H1 (cell line): ENCODE results near the gene OTP. TPM values are rescaled to one million over a fixed set of nuclear protein-coding genes. Genes with fewer than 3 reads are reported as not detected.

Source experiments
- CTCF ChIA-PET: fragments of 300-600 bp; sonication (Branson Sonifier 250); formaldehyde crosslinking; loops from one replicate; lab custom pipeline; 2021; ENCODE audit not compliant: partially characterized antibody; lab: Charles Lee
- POLR2A ChIA-PET: fragments of 300-600 bp; sonication (Branson Sonifier 250); formaldehyde crosslinking; loops from one replicate; lab custom pipeline; 2021; ENCODE audit warnings: inconsistent platforms; ENCODE audit not compliant: partially characterized antibody; lab: Charles Lee
- DNase-seq, 2 experiments: peaks; one replicate each; pipeline versions ENCODE4 v3.0.0 to v3.0.0-alpha.2; 2010 to 2022; ENCODE audit warnings: low spot score in 2 of 2, low read depth in 1 of 2, mixed read lengths in 1 of 2
- FAIRE-seq: peaks from 2 replicates; lab custom pipeline; 2011; peaks lifted over from hg19 to GRCh38; lab: Jason Lieb, UNC
- H2AFZ ChIP-seq: 2 replicates; pipeline ENCODE4 v1.8.1; 2012; ENCODE audit warnings: low read length, inconsistent platforms
- H2AK5ac ChIP-seq: 2 replicates; pipeline ENCODE4 v1.6.1; 2013; ENCODE audit warnings: low read depth, low read length
- H2BK120ac ChIP-seq: replicated peaks from 2 replicates; pipeline ENCODE3; 2013; ENCODE audit warnings: low read depth, low read length, inconsistent platforms
- H2BK12ac ChIP-seq: 2 replicates; pipeline ENCODE4 v1.6.1; 2013; ENCODE audit warnings: low read depth, low read length
- H2BK15ac ChIP-seq: 2 replicates; pipeline ENCODE4 v1.6.1; 2013; ENCODE audit warnings: low read length
- H2BK20ac ChIP-seq: 2 replicates; pipeline ENCODE4 v1.6.1; 2013; ENCODE audit warnings: low read length
- H2BK5ac ChIP-seq: 2 replicates; pipeline ENCODE4 v1.6.1; 2013; ENCODE audit warnings: low read depth, low read length
- H3K14ac ChIP-seq: 2 replicates; pipeline ENCODE4 v1.6.1; 2013; ENCODE audit warnings: inconsistent platforms; ENCODE audit not compliant: insufficient read length
- H3K18ac ChIP-seq: 2 replicates; pipeline ENCODE4 v1.6.1; 2013; ENCODE audit warnings: low read length; ENCODE audit errors: extremely low read depth
- H3K23ac ChIP-seq: 2 replicates; pipeline ENCODE4 v1.6.1; 2013; ENCODE audit warnings: inconsistent platforms; ENCODE audit not compliant: insufficient read length
- H3K23me2 ChIP-seq: 2 replicates; pipeline ENCODE4 v1.6.1; 2013; ENCODE audit warnings: low read depth, low read length
- H3K27ac ChIP-seq: 2 replicates; pipeline ENCODE4 v1.6.1; 2011; ENCODE audit warnings: low read depth, low read length, inconsistent platforms
- H3K27me3 ChIP-seq, 4 experiments: replicated peaks in 1 of 4; 1 replicate in 1 of 4; 2 replicates in 3 of 4; pipeline versions ENCODE4 v1.6.1 to v1.8.1; 2011 to 2013; ENCODE audit warnings: low read length in 3 of 4, mild to moderate bottlenecking in 3 of 4, inconsistent platforms in 2 of 4, mixed read lengths in 2 of 4, moderate library complexity in 1 of 4; ENCODE audit not compliant: control insufficient read depth in 3 of 4, insufficient read depth in 3 of 4; ENCODE audit errors: extremely low read depth in 1 of 4
- H3K36me3 ChIP-seq, 4 experiments: 2 replicates each; pipeline versions ENCODE4 v1.6.1 to v1.8.1; 2011 to 2013; ENCODE audit warnings: mild to moderate bottlenecking in 4 of 4, low read length in 3 of 4, moderate library complexity in 2 of 4, control low read depth in 1 of 4, inconsistent platforms in 1 of 4; ENCODE audit not compliant: insufficient read depth in 4 of 4, control insufficient read depth in 2 of 4
- H3K4ac ChIP-seq: replicated peaks from 2 replicates; pipeline ENCODE3; 2013; ENCODE audit warnings: low read length, low read depth, mixed read lengths, inconsistent platforms; ENCODE audit not compliant: insufficient read length
- H3K4me1 ChIP-seq, 4 experiments: replicated peaks in 1 of 4; 1 replicate in 1 of 4; 2 replicates in 3 of 4; pipeline versions ENCODE4 v1.6.1 to v1.8.1; 2011 to 2013; ENCODE audit warnings: low read length in 3 of 4, inconsistent platforms in 2 of 4, mixed read lengths in 1 of 4; ENCODE audit not compliant: insufficient read depth in 4 of 4, control insufficient read depth in 3 of 4
- H3K4me2 ChIP-seq, 2 experiments: 2 replicates each; pipeline versions ENCODE4 v1.6.1 to v1.8.1; 2011 to 2013; ENCODE audit warnings: low read depth in 2 of 2, low read length in 2 of 2, control low read depth in 1 of 2, inconsistent platforms in 1 of 2, mild to moderate bottlenecking in 1 of 2; ENCODE audit not compliant: insufficient read depth in 1 of 2
- H3K4me3 ChIP-seq, 4 experiments: fragments of 200-600, 300-600 bp in 1 of 4; sonication (generic), shearing (Covaris generic), sonication (Bioruptor Twin) in 1 of 4; 2 replicates each; pipeline versions ENCODE4 v1.5.1 to v1.8.1; 2011 to 2016; ENCODE audit warnings: low read length in 4 of 4, low read depth in 3 of 4, control low read depth in 2 of 4, inconsistent platforms in 2 of 4, mild to moderate bottlenecking in 2 of 4, mixed read lengths in 1 of 4, moderate library complexity in 1 of 4; ENCODE audit not compliant: insufficient read depth in 2 of 4; ENCODE audit errors: extremely low read depth in 1 of 4
- H3K56ac ChIP-seq: replicated peaks from 2 replicates; pipeline ENCODE3; 2013; ENCODE audit warnings: low read depth, mild to moderate bottlenecking, mixed read lengths, low read length, inconsistent platforms; ENCODE audit not compliant: insufficient read length
- H3K79me1 ChIP-seq: 2 replicates; pipeline ENCODE4 v1.6.1; 2013; ENCODE audit warnings: low read depth, low read length, control low read depth
- H3K79me2 ChIP-seq, 2 experiments: 2 replicates each; pipeline versions ENCODE4 v1.6.1 to v1.8.1; 2012 to 2013; ENCODE audit warnings: low read length in 2 of 2, mild to moderate bottlenecking in 2 of 2, inconsistent platforms in 1 of 2; ENCODE audit not compliant: insufficient read depth in 2 of 2, control insufficient read depth in 1 of 2
- H3K9ac ChIP-seq, 4 experiments: replicated peaks in 1 of 4; 1 replicate in 1 of 4; 2 replicates in 3 of 4; pipeline versions ENCODE4 v1.6.1 to v1.8.1; 2011 to 2013; ENCODE audit warnings: low read depth in 3 of 4, low read length in 3 of 4, control low read depth in 2 of 4, mild to moderate bottlenecking in 2 of 4, moderate library complexity in 2 of 4, inconsistent platforms in 1 of 4; ENCODE audit errors: extremely low read depth in 1 of 4
- H3K9me3 ChIP-seq, 2 experiments: 2 replicates each; pipeline versions ENCODE4 v1.6.1 to v1.8.1; 2012 to 2013; ENCODE audit warnings: mild to moderate bottlenecking in 2 of 2, moderate library complexity in 2 of 2, control low read depth in 1 of 2, inconsistent platforms in 1 of 2, low read depth in 1 of 2, low read length in 1 of 2, mixed read lengths in 1 of 2; ENCODE audit not compliant: insufficient read depth in 2 of 2
- H4K20me1 ChIP-seq, 2 experiments: replicated peaks in 1 of 2; 2 replicates each; pipeline versions ENCODE3 to v1.8.1; 2011 to 2013; ENCODE audit warnings: inconsistent platforms in 2 of 2, low read length in 2 of 2, mild to moderate bottlenecking in 1 of 2; ENCODE audit not compliant: insufficient read depth in 2 of 2, control insufficient read depth in 1 of 2
- H4K5ac ChIP-seq: 2 replicates; pipeline ENCODE4 v1.6.1; 2013; ENCODE audit warnings: low read length, low read depth, mixed read lengths, inconsistent platforms; ENCODE audit not compliant: insufficient read length
- H4K8ac ChIP-seq: 2 replicates; pipeline ENCODE4 v1.8.0; 2013; ENCODE audit warnings: mild to moderate bottlenecking, moderate library complexity, low read length, inconsistent platforms; ENCODE audit not compliant: insufficient read depth; ENCODE audit errors: extremely low read depth
- H4K91ac ChIP-seq: replicated peaks from 2 replicates; pipeline ENCODE3; 2013; ENCODE audit warnings: low read length, mixed read lengths, inconsistent platforms; ENCODE audit not compliant: insufficient read length
- CBX8 ChIP-seq: fragments of 300-800, 300-1000 bp; sonication (generic); IDR thresholded peaks from 2 replicates; pipeline ENCODE4 v1.7.1; 2016; ENCODE audit warnings: low read depth, low read length, borderline replicate concordance
- RAD21 ChIP-seq, 2 experiments: IDR thresholded peaks in 1 of 2; conservative IDR thresholded peaks in 1 of 2; 2 replicates each; pipeline ENCODE4 v1.6.1; 2011; ENCODE audit warnings: low read depth in 2 of 2, low read length in 2 of 2, improper control_type of control experiment in 1 of 2, inconsistent platforms in 1 of 2, mild to moderate bottlenecking in 1 of 2, moderate library complexity in 1 of 2
- RNF2 ChIP-seq: fragments of 200-900, 300-1000 bp; sonication (generic); IDR thresholded peaks from 2 replicates; pipeline ENCODE4 v1.7.1; 2016; ENCODE audit warnings: borderline replicate concordance, low read depth, mild to moderate bottlenecking, antibody characterized with exemption, low read length; ENCODE audit not compliant: poor library complexity, severe bottlenecking; ENCODE audit errors: missing control alignments
- TAF1 ChIP-seq: IDR thresholded peaks from 2 replicates; pipeline ENCODE4 v1.6.1; 2011; ENCODE audit warnings: mild to moderate bottlenecking, low read depth, low read length
- WGBS, 2 experiments: shearing (Covaris generic) in 1 of 2; methylation state at CpG; one replicate each; pipeline versions ENCODE4 v1.1.6 to v1.1.7; 2013 to 2015; ENCODE audit warnings: low lambda C conversion rate in 2 of 2, mixed read lengths in 2 of 2, inconsistent platforms in 1 of 2, low coverage in 1 of 2, missing lambda C conversion rate in 1 of 2; ENCODE audit not compliant: insufficient replicate concordance in 2 of 2, insufficient coverage in 1 of 2, insufficient read length in 1 of 2; ENCODE audit errors: extremely low coverage in 1 of 2, missing lambda C conversion rate in 1 of 2; 5-methylcytosine and 5-hydroxymethylcytosine counted together
- polyA plus RNA-seq, 7 experiments: library from polyadenylated mRNA; depleted of rRNA in 3 of 7; stranded (reverse) in 5 of 7; unstranded in 2 of 7; fragments of >200 nt in 5 of 7; fragments of 200-250 nt in 2 of 7; gene quantifications; 1 replicate in 5 of 7; 2 replicates in 1 of 7; 4 replicates in 1 of 7; pipeline versions ENCODE4 v1.2.1 to v1.2.3, GENCODE V29; 2011 to 2013; ENCODE audit warnings: missing spikeins in 2 of 7, mixed read lengths in 2 of 7
- total RNA-seq: library from RNA; stranded (reverse); fragmentation: NEBNext Ultra II Directional; extraction: Animal tissue kit (Norgen Biotek cat#: 25700); gene quantifications from 2 replicates; pipeline ENCODE4 v1.2.1, GENCODE V29; 2021

OTP gene
- total and polyA plus RNA-seq, 2 of the 8 experiments (the other 6 are each of a cell fraction or from before 2014, with no cell fraction given): not detected

DNA sequence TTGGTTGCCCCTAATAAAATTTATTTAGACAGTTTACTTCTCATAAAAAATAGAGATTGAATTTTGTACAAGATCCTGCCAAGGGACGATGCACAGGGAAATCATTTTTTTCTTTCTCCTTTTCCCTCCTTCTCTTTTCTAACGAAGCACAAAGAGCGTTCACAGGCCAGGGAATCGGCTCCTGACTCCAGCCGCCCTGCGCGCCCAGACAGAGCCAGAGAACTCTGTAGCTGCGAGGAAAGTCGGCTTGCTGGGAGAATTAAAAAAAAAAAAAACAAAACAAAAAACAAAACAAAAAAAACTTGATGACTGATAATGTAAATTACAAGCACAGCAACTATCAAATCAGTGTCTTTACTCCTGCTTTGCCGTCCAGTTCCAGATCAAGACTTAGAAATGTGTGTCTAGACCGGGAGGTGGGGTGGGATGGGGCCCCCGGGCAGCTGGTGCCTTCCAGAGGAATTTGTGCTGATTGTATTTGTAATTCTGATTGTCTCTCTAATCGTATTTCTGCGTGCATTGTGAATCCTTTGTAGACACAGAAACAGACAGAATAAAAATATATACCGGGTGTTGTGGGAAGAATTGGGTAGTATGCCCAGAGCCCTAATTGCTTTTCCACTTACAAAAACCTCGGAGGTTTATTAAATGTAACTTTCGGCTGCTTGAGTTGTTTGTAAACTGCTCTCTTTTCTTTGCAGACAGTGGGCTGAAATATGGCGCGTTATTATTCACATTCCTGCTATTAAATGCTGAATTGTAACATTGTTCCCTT is 3.6 kb upstream of the OTP start:
- peaks cover 80 to 100% (median 93%) of the 10 kb centered on the region in 4 experiments for H3K27me3 ChIP-seq
- peak overlapping the region; percentile 48; the same call in 1 of the 2 replicates for H3K18ac ChIP-seq
- H2AFZ ChIP-seq: no peak overlapping the region
- no peak overlapping the region for H3K9ac ChIP-seq
- peaks cover 7 to 22% (median 10%) of the 10 kb centered on the region in 4 experiments for H3K4me1 ChIP-seq
- no peak for FAIRE-seq
- H3K4me2 ChIP-seq: peak overlapping the region in 1 of 2 experiments; percentile 59; a peak in 2 of 4 replicates
- no peak overlapping the region for H2AK5ac ChIP-seq
- no peak overlapping the region for H3K23ac ChIP-seq
- no peak overlapping the region for H3K27ac ChIP-seq
- H3K4ac ChIP-seq: no peak overlapping the region
- H2BK5ac ChIP-seq: no peak overlapping the region
- no peak for DNase-seq
- no peaks in the 10 kb centered on the region for H3K9me3 ChIP-seq
- H3K36me3 ChIP-seq: no peaks in the 10 kb centered on the region; a peak in 1 of 8 replicates
- H2BK12ac ChIP-seq: no peak overlapping the region
- H3K23me2 ChIP-seq: peaks cover 9% of the 10 kb centered on the region
- no peak overlapping the region for H4K5ac ChIP-seq
- H2BK20ac ChIP-seq: no peak overlapping the region
- no peaks in the 10 kb centered on the region for H3K79me2 ChIP-seq
- H4K91ac ChIP-seq: no peak overlapping the region
- no peak overlapping the region for H2BK15ac ChIP-seq
- H2BK120ac ChIP-seq: no peak overlapping the region
- H3K56ac ChIP-seq: no peak overlapping the region
- CTCF ChIA-PET: interaction anchor here (0.6 kb wide), 1 partner anchor 316 kb away, joined by 3 read pairs; no protein-coding TSS in a partner anchor
- peak overlapping the region in 1 of 4 experiments; percentile 35; a peak in 1 of 8 replicates for H3K4me3 ChIP-seq
- H4K20me1 ChIP-seq: peaks cover 16 to 27% of the 10 kb centered on the region in 2 experiments
- TF ChIP-seq CBX8 (peak; percentile 99), RNF2 (peak; percentile 86), RAD21 (IDR thresholded peaks at IDR 0.05 in 1 of 2, conservative IDR thresholded peaks at IDR 0.05 in 1 of 2; ENCODE audit: low read depth in 2 of 2, low read length in 2 of 2) (no peak), TAF1 (no peak)
- H3K79me1 ChIP-seq: no peaks in the 10 kb centered on the region
- POLR2A ChIA-PET: interaction anchor here (1.2 to 1.4 kb wide), 3 partner anchors 12 to 206 kb away, joined by 3 to 5 read pairs (median 4); no protein-coding TSS in a partner anchor
- H4K8ac ChIP-seq: 0 out of 2 replicates have a peak overlapping the region, but pooled peaks have one; percentile 21
- WGBS, 2 experiments: 13% methylated on average over 19 of the region's 19 CpGs; no CpG with 5 or more reads in 1 of the 2 experiments
- no peak overlapping the region for H3K14ac ChIP-seq
